SU-DHL-6 (cell line): ENCODE results near the gene CNTN5.
A peak's percentile ranks its signal among the peaks of the same experiment; 100 is the strongest.

Experiments
- H2AFZ ChIP-seq: fragments of 200-600 bp; sonication (generic); 2 replicates; pipeline ENCODE4 v1.6.1; 2014; ENCODE audit warnings: low read depth, mild to moderate bottlenecking, moderate library complexity, mixed read lengths, antibody characterized with exemption, low read length; ENCODE audit not compliant: severe bottlenecking
- H3F3A ChIP-seq: fragments of 200-600 bp; shearing (Covaris generic); 2 replicates; pipeline ENCODE4 v1.6.0; 2016; ENCODE audit warnings: antibody characterized with exemption, mild to moderate bottlenecking; ENCODE audit not compliant: insufficient read depth
- H3K27ac ChIP-seq: fragments of 200-600 bp; sonication (generic); 2 replicates; pipeline ENCODE4 v1.5.1; 2016; ENCODE audit warnings: low read depth, mild to moderate bottlenecking, low read length, moderate library complexity, mixed read lengths
- H3K27me3 ChIP-seq: fragments of 200-600 bp; sonication (generic), shearing (Covaris generic); 2 replicates; pipeline ENCODE4 v1.6.0; 2014; ENCODE audit warnings: mild to moderate bottlenecking, low read length
- H3K36me3 ChIP-seq: fragments of 200-600 bp; sonication (generic); 2 replicates; pipeline ENCODE4 v1.6.1; 2014; ENCODE audit warnings: mild to moderate bottlenecking, low read length, mixed read lengths
- H3K4me2 ChIP-seq: fragments of 300-600, 200-600 bp; shearing (Covaris generic), sonication (generic); 2 replicates; pipeline ENCODE4 v1.6.0; 2014; ENCODE audit warnings: low read length, low read depth, mild to moderate bottlenecking; ENCODE audit not compliant: poor library complexity, severe bottlenecking
- H3K4me3 ChIP-seq: fragments of 200-600 bp; sonication (generic); 2 replicates; pipeline ENCODE4 v1.5.1; 2014; ENCODE audit warnings: antibody characterized with exemption, low read length, mild to moderate bottlenecking, mixed read lengths; ENCODE audit not compliant: insufficient read depth, poor library complexity, severe bottlenecking
- H3K79me2 ChIP-seq: fragments of 200-600 bp; sonication (generic); 2 replicates; pipeline ENCODE4 v1.6.1; 2014; ENCODE audit warnings: mild to moderate bottlenecking, low read length, moderate library complexity; ENCODE audit not compliant: insufficient read depth
- H3K9ac ChIP-seq: fragments of 200-600 bp; sonication (generic); 2 replicates; pipeline ENCODE4 v1.7.0; 2014; ENCODE audit warnings: mild to moderate bottlenecking, low read length
- H3K9me2 ChIP-seq: fragments of 200-600 bp; sonication (generic); replicated peaks from 2 replicates; pipeline ENCODE4 v1.6.1; 2014; ENCODE audit warnings: low read length; ENCODE audit not compliant: insufficient read depth
- H3K9me3 ChIP-seq: fragments of 200-600 bp; sonication (generic); 2 replicates; pipeline ENCODE4 v1.6.1; 2014; ENCODE audit warnings: low read length, mixed read lengths; ENCODE audit not compliant: insufficient read depth
- H4K20me1 ChIP-seq: fragments of 200-600 bp; sonication (generic); 2 replicates; pipeline ENCODE4 v1.6.1; 2014; ENCODE audit warnings: low read depth, mild to moderate bottlenecking, antibody characterized with exemption, low read length, moderate library complexity, mixed read lengths
- CTCF ChIP-seq: fragments of 200-600 bp; sonication (generic); IDR thresholded peaks from one replicate; pipeline ENCODE4 v1.5.1; 2017; ENCODE audit warnings: antibody characterized with exemption, mild to moderate bottlenecking, low read length, moderate library complexity; ENCODE audit not compliant: insufficient read depth, poor library complexity, severe bottlenecking
- EZH2phosphoT487 ChIP-seq: fragments of 200-600 bp; sonication (generic), shearing (Covaris generic); conservative IDR thresholded peaks from 2 replicates; pipeline ENCODE4 v1.6.1; 2018; ENCODE audit warnings: mild to moderate bottlenecking, antibody characterized with exemption, low read length, moderate library complexity, mixed read lengths

The CNTN5 gene

GRCh38 chr11:99716302-99716701, 695.6 kb downstream of the CNTN5 start:
- H3K27me3 ChIP-seq = no peaks in the 10 kb centered on the region
- H3K27ac ChIP-seq = no peak overlapping the region
- no peak overlapping the region for H2AFZ ChIP-seq
- TF ChIP-seq CTCF (no peak), EZH2phosphoT487 (no peak)
- no peak overlapping the region for H3K9ac ChIP-seq
- H3F3A ChIP-seq = no peaks in the 10 kb centered on the region
- no peak overlapping the region for H3K4me3 ChIP-seq
- no peaks in the 10 kb centered on the region for H4K20me1 ChIP-seq
- H3K9me3 ChIP-seq = no peaks in the 10 kb centered on the region
- no peaks in the 10 kb centered on the region for H3K79me2 ChIP-seq
- no peaks in the 10 kb centered on the region for H3K36me3 ChIP-seq
- no peaks in the 10 kb centered on the region for H3K9me2 ChIP-seq
- H3K4me2 ChIP-seq = no peak overlapping the region

GRCh38 chr11:99718291-99718690, 697.5 kb downstream of the CNTN5 start:
- Histone ChIP-seq H3K9me2 (no peaks in the 10 kb centered on the region), H3K9ac (no peak overlapping the region), H3K27me3 (no peaks in the 10 kb centered on the region), H3K4me2 (no peak overlapping the region), H3K36me3 (no peaks in the 10 kb centered on the region), H3K9me3 (no peaks in the 10 kb centered on the region), H3K79me2 (no peaks in the 10 kb centered on the region), H2AFZ (no peak overlapping the region), H3F3A (no peaks in the 10 kb centered on the region), H3K4me3 (no peak overlapping the region), H4K20me1 (no peaks in the 10 kb centered on the region), H3K27ac (no peak overlapping the region)
- TF ChIP-seq EZH2phosphoT487 = no peak
- no peak for TF ChIP-seq CTCF

- no peaks in the 10 kb centered on the region for H3K27me3 ChIP-seq
- H3K4me3 ChIP-seq = no peak overlapping the region
- H3K9me2 ChIP-seq = no peaks in the 10 kb centered on the region
- H3F3A ChIP-seq = no peaks in the 10 kb centered on the region
- H3K79me2 ChIP-seq = no peaks in the 10 kb centered on the region
- H3K36me3 ChIP-seq = no peaks in the 10 kb centered on the region
- H3K9me3 ChIP-seq = no peaks in the 10 kb centered on the region
- H3K9ac ChIP-seq = no peak overlapping the region
- H3K27ac ChIP-seq = no peak overlapping the region
- H3K4me2 ChIP-seq = no peak overlapping the region
- no peaks in the 10 kb centered on the region for H4K20me1 ChIP-seq
- TF ChIP-seq CTCF (peak; percentile 30), EZH2phosphoT487 (no peak)
- H2AFZ ChIP-seq = no peak overlapping the region
Observed at GRCh38 chr11:99739464-99740089, 718.8 kb downstream of the CNTN5 start.
